GM18858 (cell line): ENCODE data around the gene TKT.

Source experiments
- ATAC-seq: cut with Tn5 transposase; IDR thresholded peaks from one replicate; pipeline ENCODE4 v1.9.1; 2021; ENCODE audit not compliant: unreplicated experiment

TKT gene

DNA sequence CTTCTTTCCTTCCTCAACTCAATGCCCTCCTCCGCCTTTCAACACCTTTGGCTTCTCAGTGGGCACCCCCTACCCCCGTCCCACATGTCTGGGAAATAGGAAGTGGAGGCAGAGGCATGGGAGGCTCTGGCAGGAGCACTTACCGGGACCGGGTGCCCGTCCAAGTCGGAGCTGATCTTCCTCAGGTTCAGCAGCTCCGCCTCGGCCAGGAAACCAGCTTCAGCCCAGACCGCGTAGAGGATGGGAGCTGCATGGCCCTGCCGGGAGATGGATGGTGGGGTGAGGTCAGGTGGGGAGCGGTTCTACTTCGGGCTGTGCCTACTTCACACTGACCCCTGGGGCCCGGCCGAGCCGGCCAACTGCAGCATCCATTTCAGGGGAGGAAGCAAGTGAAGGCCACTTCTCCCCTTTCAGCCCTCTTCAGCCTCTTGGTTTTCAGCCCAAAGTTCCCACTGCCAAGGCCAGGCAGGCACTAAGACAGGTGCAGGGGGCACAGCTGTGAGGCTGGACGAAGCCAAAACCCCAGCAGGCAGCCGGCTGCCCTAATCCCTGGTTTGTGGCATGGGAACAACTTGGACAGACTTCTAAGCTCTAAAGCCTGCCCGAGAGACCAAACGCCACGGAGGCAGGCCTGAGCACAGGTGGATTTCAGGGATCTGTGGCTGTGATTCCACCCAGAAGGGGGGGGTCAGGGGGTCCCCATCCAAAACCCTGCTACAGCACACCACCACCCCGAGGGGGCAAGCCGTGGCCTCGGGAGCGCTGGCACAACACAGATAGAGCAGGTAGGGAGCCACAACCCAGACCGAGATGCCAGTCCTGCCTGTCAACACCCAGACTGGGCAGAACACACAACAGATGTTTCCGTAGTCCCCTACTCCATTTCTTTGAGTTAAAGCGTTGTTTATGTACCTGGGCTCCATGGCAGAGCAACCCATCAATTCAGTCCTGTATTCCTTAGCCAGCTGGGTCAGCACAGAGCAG, 14.5 kb downstream of the TKT start:
- ATAC-seq = no peak

DNA sequence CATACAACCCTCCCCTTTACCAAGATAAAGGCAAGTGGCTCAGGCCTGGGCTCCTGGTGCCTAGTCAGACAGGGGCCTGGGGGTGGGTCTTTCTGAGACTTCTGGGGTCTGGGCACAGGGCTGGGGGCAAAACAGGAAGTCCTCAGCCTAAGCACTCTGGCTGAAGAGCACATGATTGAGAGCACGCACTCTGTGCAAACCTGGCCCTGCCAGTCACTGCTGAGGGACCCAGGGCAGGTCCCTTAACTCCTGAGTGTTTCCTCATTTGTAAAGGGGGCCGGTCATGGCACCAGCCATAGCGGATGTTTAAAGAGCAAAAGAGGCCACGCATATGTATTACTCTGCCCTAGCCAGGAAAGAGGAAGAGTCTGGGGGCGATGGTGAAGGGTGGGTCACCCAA, 16.0 kb downstream of the TKT start:
- ATAC-seq = no peak

DNA sequence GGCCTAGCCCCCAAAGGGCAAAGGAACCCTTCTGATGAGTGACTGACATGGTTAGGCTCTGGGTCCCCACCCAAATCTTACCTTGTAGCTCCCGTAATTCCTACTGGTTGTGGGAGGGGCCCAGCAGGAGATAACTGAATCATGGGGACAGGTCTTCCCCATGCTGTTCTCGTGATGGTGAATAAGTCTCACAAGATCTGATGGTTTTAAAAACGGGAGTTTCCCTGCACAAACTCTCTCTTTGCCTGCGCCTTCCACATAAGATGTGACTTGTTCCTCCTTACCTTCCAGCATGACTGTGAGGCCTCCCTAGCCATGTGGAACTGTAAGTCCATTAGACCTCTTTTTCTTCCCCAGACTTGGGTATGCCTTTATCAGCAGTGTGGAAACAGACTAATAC, 16.9 kb downstream of the TKT start:
- no peak for ATAC-seq

DNA sequence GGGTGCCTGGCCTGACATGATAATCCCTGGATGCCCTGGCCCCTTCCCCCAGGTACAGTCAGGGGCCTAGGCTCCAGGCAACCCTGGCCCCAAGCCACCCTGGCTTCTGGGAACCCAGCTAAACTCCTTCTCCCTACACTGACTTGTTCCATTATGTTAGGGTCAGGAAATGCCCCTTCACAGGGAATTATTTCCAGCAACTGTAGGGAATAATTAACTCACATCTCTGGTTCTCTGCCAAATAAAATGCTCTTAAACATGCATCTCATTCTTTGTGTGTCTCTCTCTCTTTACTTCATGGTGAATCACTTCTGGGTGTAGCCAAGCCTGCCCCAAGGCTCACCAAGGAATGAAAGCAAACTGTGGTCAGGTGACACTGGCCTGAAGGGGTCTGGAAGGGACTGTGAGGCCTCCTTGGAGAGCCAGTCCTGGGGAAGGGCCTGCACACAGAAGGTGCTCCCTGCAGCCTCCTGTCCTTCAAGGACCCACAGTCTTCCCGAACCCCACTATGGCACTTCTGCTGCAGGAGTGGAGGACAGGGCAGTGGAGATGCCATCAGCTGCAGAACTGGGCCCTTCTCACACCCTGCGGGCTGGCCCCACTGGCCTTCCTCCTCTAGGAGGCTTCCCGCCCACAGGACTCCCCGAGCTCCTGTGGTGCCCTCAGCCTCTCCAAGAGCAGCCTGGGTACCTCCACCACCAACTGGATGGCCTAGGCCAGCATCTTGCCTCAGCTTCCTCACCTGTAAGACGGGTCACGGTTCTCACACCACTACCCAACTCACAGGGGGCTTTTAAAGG, 17.6 kb downstream of the TKT start:
- ATAC-seq = no peak

DNA sequence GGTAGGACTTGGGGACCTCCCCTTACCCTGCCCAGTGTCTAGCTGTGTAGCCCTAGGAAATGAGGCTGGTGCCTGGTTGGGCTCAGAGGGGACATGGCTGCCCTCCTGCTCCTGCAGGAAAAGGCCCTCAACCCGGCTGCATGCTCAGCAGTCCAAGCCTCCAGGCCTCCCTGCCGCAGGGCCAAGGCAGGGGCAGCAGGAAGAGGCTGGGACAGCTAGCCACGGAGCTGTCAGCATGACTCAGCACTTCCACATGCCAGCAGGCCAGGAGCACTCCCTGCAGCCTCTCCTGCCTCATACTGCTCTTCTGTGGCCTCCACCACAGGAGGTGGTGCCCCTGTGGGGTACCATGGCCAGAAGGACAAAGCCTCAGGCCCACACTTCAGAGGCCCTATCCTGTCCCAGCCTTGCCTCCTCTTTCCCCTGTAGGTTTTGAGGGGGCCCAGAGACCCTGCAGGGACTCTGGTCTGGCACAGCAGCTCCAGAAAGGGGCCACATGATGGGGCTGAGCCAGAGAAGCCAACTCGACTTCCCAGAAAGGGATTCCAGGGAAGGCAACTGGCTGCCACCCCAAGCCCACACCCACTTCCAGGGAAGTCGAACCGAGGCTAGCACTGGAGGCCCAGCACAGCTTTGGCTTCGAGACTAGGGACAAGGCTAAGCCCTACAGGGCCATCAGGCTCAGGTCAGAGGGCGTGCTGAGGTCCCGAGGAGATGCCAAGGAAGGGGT, 19.5 kb downstream of the TKT start:
- ATAC-seq = no peak

DNA sequence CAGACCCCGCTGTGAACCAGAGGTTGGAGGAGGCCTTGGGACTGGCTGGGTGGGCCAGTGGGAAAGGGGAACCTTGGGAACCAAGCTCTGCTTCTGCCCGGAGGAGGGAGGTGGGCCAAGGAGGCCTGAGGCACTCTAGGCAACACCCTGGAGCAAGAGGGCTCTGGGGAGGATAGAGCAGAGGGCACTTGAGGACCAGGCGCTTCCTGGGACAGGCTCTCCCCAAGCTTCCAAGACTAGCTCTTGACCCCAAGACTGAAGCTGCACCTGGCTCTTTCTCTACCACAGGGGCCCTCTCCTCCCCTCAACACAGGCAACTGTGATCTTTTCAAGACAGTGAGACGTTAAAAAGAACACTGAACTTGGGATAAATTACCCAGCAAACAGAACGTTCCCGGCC, 20.3 kb downstream of the TKT start:
- ATAC-seq = no peak

DNA sequence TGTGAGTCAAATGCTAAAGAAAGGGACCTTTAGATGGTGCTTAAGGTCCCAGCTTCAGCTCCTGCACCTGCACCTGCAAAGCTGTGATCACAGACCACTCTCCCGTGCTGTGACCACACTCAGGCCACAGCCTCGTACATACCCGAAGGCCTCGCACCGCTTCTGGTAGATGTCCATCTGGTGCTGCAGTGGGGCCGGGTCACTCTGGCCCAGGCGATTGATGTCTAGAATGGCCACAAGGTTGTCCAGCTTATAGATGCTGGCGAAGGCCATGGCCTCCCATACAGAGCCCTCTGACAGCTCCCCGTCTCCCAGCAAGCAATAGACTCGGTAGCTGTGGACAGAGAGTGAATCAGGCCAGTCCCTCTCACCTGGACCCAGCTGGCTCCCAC, 21.0 kb downstream of the TKT start:
- no peak for ATAC-seq

DNA sequence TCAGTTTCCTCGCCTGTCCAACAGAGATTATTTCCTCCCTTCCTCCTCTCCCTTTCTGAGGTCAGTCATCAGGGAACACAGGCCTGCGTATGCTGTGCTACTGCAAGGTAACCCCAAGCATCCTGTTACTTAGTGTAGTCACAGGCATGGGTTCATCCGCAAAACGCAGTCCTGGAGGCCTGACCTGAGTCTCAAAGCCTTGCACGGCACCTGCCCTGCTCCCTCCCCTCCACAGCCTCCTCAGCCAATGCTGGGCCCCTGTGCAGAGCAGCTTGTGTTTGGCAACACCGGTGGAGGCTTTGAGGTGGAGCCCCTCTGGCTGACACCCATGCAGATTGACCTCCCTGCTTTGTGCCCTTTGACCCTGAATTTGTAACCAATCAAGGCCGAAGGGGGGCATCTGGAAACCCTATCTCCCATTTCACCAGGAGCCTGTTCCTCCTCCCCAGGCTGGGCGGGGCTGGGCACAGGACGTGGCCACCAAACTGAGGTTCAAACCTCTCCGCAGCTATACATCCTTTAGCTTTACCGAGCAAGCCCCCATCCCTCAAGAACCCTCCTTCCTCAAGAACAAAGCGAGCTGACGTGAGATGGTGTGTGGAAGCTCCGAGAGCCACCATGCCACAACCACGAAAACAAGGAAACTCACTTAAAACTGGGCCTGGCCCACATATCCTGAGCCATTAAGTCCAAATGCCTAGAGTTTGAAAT, 21.5 kb downstream of the TKT start:
- ATAC-seq = no peak

DNA sequence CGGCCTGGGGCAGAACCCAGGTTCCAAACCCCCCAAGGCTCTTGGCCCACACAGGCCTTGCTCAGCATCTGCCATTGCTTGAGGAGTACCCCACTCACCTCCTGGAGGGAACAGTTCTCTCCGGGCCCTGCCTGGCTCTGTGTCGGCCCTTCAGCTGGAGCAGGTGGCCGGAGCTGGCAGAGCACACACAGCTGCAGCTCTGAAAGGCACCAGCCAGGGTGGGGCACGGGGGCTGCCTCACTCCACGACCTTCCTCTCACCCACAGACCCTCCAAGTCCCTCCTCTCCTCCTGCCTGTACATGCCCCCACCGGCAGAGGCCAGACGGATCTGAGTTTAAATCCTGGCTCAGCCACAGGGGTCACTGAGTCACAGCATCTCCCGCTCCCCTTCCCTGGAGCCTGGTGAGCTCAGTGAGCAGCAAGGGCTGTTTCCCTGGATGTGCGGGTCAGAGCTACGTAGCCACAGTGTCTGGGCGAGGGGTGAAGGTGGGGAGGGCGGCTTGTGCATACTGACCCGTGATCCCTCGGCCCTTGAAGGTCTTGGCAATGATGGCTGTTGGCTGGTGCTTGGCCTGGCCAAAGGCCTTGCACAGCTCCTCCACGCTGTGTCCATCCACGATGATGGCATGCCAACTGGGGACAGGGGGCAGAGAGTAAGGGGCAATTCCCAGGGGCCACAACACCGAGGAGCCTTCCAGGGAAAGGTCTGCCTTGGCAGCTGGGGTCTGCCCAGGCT, 23.0 kb downstream of the TKT start:
- no peak for ATAC-seq

DNA sequence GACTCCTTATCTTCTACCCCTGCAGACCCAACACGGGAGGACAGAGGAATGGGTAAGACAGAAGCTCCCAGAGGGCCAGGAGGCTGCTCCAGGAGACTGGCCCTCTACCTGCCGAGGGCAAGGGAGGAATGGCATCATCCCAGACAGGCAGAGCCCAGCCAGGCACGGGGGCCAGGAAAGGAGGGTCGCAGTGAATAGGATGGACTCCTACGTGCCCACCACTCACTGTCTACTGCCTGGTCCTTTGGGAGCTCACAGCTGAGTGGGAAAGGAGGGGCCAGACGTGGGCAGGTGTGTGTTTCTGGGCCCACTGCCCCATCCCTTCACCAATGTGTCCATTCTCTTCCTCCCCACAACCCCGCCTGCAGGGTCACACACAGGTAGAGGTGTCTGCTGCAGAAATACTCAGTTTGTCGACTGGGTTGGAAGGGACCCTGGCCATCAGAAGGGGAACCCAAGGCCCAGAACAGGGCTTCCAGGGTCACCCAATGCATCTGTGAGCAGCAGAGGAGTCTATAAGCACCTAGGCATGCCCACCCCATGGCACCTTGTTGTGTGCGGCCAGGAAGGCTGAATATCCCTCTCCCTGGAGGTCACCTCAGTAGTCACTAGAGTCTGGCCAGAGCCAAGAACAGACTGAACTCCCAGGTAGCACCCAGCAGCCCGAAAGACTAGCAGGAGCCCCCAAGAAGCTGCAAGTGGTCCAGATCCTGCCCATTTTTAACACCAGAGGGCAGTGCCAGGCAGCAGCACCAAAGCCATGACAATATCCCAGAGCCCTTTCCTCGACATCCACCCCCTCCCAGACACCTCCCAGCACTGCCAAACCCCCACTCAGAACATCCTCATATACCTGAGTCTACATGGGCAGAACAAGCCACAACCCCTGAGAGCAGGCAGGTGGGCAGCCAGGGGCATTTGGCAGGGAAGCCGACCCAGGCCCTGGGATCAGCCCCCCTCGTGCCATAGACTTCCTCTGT, 24.0 kb downstream of the TKT start:
- no peak for ATAC-seq

DNA sequence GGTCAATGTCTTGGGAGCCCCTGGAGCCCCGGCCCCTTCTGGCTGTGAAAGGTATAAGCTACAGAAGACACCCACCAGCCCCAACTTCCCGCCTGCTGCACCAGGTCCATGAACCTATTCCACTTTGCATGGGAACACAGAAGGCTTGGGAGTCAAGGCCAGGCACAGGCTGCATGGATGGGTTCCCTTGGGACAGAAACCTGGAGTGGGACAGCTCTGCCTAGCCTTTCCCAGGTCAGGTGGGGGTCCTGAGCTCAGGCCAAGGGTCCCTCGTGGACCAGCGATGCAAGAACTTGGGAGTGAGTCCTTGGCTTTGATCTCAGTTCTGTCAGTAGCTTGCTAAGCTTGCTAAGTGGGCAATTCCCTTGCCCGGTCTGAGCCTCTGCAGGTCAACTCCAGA, 25.0 kb downstream of the TKT start:
- ATAC-seq = no peak

DNA sequence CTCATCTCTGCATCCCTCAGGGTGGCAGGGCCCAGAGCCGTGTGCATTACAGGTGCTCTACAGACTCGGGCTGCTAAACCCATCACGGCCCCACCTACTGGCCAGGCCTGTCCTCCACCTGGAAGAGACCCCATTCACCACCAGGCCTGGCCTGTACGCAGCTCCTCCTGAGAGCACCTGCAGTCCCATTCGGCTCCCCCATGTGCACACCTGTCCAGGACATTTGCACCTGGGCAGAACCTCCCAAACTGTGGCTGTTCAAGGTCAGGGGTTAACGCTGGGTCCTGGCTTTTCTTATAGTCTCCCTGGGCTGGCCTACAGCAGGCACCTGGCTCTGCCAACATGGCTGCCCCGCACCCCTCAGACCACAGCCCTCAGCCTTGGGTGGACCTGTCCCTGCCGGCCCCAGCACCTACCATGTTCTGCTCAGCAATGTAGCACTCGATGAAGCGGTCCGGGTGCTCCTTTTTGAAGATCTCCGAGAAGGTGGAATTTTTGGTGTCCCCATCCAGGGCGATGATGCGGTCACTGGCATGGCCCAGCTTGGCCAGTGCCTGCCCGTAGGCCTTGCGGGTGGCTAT, 25.7 kb downstream of the TKT start:
- ATAC-seq = no peak

DNA sequence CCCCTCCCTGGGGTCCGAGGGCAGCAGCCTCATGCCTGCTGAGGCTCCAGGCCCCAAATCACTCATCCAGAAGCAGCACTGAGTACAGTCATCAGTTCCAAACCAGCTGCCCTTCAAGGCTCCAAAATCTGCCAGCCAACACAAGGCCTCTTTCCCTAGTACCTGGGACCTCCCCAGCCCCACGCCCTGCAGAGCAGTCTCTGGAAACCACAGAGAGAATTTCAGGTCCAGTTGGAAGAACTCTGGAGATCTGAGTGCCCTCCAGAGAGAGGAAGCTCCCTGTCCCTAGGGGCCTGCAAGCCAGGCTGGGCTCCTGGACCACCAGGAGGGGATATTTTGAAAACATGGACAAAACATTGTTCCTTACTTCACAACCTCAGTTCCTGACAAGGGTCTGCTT, 26.2 kb downstream of the TKT start:
- ATAC-seq = no peak

DNA sequence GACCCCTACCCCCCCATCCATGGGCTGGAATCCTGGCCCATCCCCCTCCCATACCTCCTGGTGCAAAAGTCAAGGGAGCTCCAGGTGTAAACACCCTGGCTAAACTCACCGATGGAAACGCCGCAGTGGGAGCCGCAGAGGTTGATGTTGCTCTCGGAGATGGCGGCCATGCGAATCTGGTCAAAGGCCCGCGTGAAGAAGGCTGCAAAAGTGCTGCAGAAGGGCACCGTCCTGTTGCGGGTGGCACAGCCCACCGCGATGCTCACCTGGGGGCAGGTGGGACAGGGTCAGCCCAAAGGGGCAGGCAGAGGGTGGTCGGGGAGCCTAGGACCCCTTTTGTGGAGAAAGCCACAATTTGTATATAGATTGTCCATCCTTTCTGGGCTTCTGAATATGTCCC, 26.7 kb downstream of the TKT start:
- no peak for ATAC-seq

DNA sequence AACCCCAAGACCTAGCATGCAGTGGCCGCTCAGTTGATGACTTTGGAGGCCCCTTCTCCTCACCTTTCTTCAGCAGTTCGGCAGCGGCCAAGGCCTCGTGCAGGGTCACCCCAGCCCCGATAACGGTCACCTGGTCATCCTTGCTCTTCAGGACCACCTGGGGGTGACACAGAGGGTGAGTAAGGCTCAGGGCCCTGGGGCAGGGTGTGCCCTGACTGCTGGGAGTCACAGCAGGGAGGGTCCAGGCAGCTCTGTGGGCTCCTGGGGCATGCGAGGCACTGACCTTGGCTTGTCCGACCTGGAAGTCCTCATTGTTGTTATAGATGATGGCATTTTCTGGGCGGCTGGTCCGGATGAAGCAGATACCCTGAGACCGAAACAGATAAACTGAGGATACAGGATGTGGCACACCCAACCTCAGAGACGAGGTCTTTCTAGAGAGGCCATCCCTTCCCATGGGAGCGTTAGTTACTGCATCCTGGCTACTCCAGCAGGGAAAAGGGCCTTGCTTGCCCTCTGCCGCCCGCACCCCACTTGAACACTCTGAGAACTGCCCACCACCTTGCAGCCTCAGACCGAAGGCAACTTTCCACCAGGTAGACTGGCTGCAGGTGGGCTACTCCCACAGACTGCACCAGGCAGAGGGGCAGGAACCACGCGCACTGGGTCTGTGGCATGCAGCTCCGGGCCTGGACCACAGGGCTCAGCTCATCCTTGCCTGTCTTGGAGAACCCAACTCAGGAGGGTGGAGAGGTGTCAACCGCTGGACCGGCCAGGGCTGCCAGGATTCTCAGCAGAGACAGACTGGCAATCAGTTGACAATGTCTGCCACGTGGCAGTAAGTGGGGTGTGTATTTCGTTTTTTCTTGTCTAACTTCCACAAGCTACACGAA, 27.6 kb downstream of the TKT start:
- no peak for ATAC-seq

DNA sequence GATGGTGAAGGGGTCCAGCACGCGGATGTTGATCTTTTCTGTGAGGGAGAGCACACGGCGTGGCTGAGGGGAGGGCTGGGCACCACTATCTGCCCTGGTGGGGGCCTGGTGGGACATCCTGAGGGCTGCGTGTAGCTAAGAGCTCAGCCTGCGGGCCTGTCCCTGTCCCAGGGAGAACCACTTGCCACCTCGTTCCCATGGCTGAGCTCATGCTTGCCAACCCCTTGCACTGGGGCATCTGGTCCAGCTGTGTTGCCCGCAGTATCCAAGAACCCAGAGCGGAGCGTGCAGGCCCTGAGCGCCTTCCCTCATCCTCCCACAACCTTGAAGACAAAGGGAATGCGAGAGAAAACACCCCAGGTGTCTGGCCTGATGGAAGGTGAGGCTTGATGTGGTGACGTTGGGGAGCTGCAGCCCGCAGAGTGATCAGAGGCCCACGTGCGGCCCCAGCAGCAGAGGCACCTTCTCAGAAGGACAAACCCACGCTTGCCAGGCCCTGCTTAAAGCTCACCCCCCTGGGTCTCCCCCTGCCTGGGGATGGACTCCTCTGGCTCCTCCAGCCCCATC, 28.9 kb downstream of the TKT start:
- no peak for ATAC-seq

DNA sequence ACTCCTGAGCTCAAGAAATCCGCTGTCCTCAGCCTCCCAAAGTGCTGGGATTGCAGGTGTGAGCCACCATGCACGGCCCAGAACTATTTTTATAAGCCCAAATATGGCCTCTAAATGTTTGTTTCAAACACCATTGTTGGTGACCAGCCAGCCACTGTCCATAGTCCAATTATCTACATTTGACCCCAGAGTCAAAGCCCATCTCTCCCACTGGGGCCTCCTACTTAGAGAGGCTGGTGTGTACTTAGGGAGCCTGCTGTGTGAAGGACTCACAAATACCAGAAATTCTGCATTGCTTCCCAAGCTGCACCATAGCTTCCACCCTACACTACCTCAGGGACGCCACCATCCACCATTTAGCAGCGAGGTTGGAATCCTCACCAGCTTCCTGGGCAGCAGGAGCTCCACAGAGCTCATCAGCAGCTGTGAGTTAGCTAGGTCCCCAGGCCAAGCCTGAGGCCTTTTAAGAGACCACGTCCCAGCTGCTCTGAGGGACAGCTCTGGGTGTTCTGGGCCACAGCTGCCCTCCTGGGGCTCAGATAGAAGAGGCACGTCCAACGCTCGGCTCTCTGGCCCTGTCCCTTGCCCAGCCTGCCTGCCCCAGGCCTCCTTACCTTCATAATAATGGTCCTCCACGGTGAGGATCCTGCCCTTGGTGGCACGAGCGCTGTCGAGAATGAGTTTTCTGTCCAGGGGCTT, 29.5 kb downstream of the TKT start:
- no peak for ATAC-seq
